NCI-H2081 (cell line): ENCODE measurements around the gene JHY.
A peak's percentile ranks its signal among the peaks of the same experiment; 100 is the strongest.

ENCODE experiments used
- DNase-seq, 2 experiments: peaks; one replicate each; lab custom pipeline; 2025; lab: John Stamatoyannopoulos, UW

The JHY gene

DNA sequence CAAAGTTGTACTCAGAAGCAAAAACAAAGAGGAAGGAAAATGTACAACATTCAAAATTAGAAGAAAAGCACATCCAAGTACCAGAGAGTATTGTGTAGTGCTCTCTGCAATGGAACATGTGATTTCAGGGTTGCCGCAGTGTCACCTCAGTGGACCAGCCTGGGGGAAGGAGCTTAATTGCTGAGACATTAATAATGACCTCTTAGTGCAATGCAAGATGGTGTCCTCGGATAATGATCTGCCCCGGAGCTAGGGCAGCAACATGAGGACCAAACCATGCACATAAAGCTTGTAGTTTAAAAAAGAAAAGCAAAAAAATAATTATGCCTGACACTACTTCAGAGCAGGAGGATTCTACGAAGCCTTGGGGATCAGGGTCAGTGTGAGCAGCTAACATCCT lies 11.3 kb upstream of the JHY start:
- DNase-seq: no peak

DNA sequence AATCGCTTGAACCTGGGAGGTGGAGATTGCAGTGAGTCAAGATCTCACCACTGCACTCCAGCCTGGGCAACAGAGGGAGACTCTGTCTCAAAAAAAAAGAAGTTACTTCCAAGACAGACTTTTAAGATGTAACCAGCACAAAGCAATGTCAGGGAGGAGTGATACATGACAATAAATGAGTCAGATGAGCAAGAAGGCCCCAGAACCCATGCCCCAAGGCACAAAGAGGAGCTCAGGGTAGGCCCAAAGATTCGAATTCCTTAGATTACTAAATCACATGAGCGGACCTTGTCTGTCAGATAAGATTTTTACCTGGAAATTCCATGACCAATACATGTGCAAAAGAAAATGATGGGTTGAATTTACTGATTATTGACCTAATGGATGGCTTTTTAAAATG lies 10.5 kb upstream of the JHY start:
- DNase-seq: no peak

DNA sequence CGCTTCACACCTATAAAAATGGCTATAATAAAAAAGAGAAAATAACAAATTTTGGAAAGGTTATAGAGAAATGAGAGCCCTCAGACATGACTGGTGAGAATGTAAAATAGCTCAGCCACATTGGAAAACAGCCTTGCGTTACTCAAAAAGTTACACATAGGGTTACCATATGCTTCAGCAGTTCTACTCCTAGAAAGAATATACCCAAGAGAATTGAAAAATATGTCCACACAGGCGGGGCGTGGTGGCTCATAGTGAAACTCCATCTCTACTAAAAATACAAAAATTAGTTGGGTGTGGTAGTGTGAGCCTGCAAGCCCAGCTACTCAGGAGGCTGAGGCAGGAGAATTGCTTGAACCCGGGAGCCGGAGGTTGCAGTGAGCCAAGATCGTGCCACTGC lies 7.6 kb upstream of the JHY start:
- no peak for DNase-seq

DNA sequence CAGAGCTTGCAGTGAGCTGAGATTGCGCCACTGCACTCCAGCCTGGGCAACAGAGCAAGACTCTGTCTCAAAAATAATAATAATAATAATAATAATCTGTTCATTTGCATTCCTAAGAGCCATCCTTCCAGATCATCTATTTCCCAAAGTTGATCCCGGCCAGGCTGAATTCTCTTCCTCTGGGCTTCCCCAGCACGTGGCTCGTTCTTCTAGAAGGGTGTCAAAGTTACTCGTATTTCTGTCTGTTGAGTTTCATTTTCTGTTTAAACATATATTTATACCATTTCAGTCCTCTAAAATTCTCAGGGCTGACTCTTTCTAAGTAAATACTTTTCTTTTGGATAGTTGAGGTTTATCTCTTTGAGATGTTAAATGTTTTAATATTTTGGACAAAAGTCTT lies 4.8 kb upstream of the JHY start:
- no peak for DNase-seq

DNA sequence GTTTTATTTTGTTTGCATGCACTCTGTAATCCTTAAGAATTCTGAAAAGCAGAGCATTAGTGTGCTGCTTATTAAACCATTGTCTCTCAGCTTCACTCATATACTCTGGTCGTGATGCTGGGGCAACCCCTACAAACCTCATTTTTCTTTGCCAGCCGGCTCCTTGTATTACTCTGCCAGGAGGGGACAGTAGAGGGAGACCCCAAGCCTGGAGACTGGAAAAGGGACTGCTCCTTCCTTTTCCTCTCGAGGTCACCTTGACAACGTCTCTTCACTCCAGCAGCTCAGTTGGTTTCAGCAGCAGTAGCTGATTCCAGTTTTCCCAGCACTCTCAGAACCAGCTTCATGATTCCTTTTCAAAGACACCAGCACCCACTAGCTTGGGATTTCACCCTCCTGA lies 2.8 kb upstream of the JHY start:
- DNase-seq: peak in 1 of 2 experiments; percentile 27

DNA sequence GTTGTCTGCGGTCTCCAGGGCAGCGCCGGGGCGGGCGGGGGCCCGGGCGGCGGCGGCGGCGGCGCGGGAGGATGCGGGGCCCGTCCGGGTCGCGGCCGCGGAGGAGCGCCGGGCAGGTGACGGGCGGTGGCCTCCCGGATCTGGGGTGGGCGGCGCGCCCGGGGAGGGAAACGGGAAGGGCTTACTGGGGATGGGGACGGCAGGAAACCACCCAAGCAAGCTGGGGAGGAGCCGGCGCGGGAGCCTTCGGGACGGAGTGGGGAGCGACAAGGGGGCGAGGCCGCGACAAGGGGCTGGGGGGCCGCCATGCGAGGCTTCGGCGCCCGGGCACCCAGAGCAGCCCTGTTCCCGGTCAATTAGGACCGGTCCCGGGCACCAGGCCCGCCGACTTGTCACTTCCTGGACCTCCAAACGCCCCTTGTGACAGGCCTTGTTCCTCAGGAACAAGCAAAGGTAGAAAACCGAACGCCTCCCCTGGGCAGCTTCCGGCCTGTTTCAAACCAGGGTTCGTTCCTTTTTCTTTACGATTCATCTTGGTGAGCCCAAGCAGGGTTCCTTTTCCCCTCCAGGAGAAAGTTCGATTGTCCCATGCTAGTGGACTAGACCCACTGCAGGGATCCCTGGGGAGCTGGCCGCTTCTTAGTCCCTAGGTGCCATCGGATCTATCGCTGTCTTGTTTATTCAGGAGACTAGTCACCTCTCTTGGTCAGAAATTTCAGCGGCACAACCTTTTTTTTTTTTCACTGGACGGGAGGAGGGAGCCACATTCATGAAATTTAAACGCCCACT lies 492 bp downstream of the JHY start:
- DNase-seq: peak; percentile 66 to 83

DNA sequence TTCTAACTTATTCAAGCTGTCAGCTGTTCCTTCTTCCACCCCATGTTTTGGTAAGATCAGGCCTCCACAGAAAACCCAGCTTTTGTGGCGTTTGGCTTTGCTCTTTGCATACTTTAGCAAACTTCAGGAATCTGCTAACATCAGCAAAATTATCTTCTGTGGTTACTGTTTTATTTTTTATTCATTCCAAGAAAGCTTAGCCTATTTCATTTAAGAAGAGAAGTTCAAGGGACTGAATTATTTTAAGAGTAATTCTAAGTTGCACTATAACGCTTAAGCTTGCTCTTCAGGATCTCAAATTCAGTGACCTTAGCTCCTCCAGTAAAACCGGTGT lies 1.1 kb downstream of the JHY start:
- DNase-seq: no peak

DNA sequence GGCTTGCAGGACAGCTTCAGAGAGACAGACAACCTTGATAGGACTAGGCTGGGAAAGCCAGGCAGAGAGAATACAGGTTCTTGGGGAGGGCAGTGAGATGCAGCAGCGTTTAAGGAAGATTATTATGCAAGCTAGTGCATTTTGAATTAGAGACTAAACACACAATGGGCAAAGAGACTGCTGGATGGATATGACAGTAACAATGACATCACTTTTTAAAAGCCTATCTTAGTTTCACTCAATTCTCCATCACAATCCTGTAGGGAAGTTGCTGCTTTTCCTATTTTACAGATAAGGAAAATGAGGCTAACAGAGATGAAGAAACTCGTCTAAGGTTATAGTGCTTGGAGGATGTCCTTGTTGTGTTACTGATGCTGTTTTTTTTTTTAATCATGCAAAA lies 5.6 kb downstream of the JHY start:
- no peak for DNase-seq

DNA sequence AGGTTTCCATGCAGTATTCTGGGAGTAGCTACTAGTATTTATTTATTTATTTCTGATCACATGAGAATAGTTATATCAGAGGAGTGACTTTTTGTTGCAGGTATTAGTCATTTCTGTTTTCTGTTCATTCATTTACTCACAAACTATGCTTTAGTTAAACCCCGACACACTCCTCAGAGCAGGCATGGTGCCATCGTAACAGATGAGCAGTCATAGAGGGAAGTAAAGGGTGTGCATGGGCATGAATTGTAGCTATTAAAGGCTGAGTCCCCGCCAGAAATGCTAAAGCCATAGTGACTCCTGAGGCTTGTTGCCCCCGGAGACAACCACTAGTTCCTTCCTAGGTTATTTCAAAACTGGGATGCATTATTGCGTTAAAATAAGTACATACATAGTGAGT lies 10.6 kb downstream of the JHY start:
- peak in 1 of 2 experiments; percentile 66 for DNase-seq

DNA sequence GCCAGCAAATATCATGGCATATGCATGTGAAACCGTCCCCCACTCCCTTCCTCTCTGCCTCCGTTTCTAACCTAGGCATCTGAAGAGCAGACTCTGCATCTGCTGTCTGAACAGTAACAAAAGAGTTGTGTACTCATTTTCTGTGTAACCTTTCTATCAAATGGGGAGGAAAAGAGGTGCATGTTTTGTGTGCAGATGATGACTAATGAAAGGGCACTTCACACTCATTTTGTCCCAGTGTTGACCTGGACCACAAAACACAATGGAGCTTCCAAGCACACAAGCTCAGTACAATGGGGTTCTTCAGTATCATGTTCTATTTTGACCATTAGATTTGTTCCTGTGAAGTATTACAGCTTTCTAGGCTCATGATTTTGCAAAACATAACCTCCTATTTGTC lies 13.0 kb downstream of the JHY start:
- DNase-seq: peak; percentile 90 to 98

DNA sequence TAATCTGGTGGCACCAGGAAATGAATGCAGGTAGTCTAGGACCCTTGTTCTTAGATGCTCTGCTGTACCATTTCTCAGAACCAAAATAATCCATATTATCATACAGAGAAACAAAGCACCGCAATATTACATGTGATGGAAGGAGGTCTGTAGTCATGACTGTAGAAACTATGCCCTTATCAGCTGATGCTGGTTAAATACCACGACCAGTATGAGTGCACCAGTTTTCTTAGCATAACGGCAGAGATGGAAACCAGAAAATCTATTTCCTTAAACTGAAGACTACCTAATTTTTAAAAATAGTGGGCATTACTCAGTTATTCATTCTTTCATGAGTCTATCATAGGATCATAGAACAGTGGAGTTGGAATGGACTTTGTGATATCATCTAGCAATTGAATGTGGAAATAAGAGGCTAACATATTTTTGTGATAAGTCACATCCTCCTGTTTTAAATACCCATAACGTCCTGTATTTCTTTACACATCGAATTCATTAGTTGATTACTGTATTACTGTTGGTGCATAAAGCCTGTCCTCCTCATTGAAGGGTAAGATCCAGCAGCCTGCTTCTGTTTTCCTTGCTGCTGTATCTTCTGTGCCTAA lies 15.1 kb downstream of the JHY start:
- no peak for DNase-seq

DNA sequence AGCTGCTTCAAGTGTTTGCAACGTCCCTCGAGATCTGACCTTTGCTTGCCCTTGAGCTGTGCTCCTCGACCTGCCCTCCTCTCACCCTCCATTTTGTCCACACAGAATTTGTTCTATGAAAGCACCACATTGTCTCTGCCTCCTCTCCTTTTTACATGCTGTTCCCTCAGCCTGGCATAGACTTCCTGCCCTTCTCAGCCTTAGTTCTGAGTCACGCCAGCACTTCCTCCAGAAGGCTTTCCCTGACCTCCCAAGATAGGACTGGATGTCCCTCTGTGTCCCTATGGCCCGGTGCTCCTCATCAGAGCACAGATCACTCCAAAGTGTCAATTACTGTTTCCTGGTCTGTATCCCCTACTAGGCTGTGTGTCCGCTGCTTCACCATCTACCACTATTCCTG lies 16.2 kb downstream of the JHY start:
- peak in 1 of 2 experiments; percentile 22 for DNase-seq

DNA sequence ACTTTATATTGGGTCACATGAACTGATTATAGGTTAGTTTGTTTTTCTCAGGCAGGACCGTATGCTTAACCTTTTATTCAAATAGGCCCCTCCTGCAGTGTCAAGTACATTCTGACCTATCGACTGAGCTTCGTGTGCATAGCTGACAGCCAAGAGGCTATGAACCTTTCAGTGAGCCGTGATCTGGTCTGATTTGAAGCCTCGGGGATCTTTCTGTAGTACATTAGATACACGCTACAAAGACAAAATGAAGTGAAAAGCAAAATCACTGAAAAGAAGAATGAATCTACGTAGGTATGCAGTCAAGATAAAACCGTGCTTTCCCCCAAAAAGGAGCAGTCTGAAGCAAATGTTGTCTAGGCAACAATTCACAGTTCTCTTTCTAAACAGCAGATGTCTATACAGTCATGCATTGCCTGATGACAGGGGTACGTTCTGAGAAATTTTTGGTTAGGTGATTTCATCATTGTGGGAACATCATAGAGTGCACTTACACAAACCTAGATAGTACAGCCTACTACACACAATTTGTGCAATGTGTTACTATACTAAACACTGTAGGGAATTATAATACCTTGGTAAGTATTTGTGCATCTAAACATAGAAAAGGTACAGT lies 18.1 kb downstream of the JHY start:
- DNase-seq: peak; percentile 47 to 87

DNA sequence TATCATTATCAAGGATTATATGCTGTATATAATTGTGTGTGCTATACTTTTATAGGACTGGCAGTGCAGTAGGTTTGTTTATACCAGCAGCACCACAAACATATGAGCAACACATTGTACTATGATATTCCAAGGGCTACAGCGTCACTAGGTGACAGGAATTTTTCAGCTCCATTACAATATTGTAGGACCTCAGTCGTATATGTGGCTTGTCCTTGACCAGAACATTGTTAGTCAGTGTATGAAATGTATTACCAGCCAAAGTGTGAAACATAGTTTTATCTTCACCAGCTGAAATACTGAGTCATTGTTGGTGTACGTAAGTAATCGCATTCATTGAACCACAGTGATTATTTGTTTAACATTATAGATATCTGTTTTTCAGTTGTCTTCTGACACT lies 20.4 kb downstream of the JHY start:
- DNase-seq: no peak

DNA sequence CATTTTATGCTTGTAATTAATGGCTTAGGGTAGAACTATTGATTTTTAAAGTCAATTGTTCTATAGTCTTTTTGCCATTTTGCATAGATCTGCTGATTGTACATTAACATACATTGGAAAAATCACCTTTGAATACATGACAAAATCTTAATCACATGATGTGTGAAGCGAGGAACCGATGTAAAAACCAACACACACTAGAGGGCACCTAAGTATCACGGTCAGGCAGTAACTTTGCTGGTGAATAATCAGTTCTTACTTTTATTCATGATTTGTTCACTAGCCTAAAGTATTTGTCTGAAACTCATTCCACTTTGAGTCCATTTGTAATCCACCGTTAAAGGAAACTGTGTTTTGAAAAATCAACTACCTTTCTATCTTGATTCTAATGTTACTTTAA lies 28.2 kb downstream of the JHY start:
- DNase-seq: peak; percentile 13 to 59

DNA sequence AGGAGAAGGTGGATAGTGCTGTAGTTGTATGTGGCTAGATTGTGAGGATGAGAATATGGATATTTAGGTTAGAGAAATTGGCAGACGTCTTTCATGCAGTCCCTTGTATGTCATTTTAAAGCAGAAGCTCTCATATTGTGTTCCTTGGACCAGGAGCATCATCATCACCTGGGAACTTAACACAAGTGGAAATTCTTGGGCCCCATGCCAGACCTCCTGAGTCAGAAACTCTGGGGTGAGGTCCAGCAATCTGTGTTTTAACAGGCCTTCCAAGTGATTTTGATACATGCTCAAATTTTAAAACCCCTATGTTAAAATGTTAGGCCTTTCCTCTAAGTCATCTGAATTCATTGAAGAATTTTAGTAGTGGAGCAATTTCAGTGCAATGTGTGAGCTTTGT lies 34.8 kb downstream of the JHY start:
- no peak for DNase-seq

DNA sequence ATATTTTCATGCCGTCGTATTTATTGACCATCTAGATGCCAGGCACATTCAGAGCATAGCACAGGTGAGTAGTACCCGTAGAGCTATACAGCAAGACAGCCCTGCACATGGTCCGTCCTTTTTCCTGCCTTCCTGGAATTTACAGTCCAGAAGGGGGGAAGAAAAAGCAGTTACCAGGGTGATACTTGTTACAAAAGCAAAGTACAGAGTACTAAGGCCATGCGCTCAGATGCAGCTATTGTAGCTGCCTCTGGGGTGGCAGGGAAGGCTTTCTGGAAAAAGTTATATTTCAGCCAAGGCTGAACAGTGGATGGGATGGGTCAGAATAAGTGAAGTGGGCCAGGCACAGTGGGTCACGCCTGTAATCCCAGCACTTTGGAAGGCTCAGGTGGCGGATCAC lies 36.2 kb downstream of the JHY start:
- no peak for DNase-seq

DNA sequence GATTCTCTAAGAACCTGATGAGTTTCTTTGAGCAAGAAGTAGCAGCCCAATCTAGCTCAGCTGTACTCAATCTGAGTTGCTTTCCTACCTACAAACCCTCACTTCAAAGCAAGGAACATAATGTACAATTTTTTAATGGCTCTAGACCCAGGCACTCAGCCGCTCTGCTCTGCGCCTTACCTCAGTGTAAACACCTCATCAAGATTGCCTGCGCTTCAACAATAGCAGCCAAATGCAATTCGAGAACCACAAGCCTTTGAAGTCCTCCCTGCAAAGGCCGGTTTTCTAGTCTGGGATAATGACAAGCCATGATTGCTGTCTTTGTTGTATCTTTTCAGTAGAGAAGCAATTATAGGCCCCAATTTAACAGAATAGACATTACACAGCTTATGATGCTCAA lies 38.0 kb downstream of the JHY start:
- DNase-seq: peak; percentile 46 to 87

DNA sequence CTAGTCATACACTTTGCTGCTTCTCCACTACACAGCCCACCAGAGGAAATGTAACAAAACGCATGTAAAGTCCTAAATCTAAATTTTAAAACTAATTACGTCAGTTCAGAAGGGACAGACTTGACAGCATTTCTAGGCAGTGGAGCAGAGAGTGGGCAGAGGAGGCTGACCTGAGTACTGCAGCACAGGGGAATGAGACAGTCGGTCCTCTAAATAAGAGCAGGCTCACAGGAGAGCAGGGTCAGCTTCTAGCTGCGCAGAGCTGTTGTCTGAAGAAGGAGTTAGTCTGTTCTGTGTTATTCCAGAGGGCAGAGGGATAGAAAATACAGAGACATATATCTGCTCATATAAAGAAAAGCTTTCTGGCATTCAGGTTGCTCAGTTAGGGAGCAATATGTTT lies 40.3 kb downstream of the JHY start:
- DNase-seq: no peak

DNA sequence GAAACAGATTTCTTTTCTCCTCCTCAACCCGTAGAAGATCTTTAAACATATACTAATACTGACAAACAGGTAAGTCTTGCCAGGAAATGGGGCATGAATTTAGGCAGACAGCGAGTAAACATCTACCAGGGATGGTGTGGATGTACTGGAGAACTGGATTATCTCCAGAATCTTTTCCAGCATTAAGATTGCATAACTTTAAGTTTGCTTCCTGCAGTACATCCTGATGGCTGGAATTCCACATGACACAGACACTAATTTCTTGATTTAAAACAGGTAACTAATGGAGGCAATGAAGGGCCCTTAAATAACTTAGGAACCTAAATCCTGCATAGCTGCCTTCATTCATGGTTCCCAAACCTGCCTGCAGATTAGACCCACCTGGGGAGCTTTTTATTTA lies 40.7 kb downstream of the JHY start:
- no peak for DNase-seq

DNA sequence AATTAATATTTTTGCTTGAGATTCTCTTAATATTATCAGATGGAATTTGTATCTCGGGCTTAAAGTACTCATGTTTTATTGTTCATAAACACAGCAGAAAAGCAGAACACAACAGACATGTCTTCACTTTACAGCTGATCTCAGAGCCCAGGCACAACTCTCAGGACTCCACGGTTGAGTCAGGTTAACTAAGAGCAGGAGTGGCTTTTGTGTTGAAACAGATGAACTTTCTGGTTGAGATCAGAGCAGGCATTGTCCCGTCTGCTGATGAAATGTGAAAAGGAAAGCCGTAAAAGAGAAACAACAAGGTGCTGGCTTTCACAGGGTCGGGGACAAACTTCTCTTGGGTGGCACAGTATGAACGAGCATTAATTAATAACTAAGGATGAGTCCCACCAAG lies 49.0 kb downstream of the JHY start:
- DNase-seq: no peak

DNA sequence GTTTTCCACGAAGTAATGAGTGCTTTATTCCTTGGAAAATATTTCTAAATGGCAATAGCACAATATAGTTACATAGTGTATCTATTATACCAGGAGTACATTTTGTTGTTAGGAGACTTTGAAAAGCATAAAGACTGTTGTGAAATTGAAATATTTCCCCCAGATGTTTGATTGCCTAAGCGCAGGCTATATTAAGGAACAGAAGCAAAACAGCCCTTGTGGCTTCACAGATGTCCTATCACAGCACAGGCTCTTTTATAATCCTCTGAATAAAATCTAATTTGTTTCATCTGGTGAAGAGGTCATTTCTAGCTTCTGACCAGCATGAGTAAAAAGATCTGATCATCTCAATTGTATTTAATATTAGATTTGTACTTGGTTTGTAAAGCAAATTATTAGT lies 50.9 kb downstream of the JHY start:
- DNase-seq: no peak

DNA sequence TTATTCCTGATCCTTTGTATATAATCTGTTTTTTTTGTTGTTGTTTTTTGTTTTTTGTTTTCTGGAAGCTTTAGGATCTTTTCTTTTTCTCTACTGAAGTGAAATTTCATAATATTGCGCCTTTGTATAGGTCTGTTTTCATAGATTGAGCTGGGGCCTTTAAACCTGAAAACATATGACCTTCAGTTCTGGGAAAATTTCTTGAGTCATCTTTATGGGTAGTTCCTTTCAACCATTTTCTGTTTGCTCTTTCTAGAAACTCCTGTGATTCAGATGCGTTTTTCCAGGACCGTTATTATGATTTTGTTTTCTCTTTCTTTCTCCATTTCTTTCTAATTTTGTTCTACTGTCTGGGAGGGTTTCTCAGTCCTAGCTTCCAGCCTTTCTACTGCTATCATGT lies 55.4 kb downstream of the JHY start:
- no peak for DNase-seq

DNA sequence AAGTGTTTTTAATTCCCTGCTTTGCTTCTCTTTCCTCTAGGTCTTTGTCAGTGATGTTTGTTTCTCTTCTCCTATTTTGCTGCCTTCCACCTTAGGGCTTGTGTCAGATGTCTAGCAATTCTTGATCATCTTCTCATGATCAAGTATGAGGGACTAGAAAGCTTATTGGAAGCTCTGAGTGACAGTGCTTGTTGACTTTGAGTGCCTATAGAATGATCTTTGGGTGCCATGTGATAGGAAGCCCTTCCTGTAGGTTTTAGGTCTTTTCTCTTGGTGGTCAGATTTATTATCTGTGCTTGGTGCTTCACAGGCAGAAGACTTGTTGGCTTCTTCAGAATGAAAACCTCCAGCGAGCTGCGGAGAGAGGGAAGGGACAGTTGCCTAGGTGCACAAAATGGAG lies 56.0 kb downstream of the JHY start:
- DNase-seq: no peak
